GM23338 (cell line): ENCODE measurements around the gene PAQR5. TPM values are rescaled to one million over a fixed set of nuclear protein-coding genes. Genes with fewer than 3 reads are reported as not detected.

Experiments used
- ATAC-seq: fragments of 200-7000 bp; cut with Tn5 transposase; 3 replicates; pipeline ENCODE4 v1.9.1; 2020
- DNase-seq: peaks from one replicate; pipeline ENCODE4 v3.0.0-alpha.2; 2015; ENCODE audit warnings: low spot score
- H2AFZ ChIP-seq: fragments of 200-600 bp; sonication (generic); 2 replicates; pipeline ENCODE4 v1.8.0; 2016; ENCODE audit warnings: antibody characterized with exemption, mild to moderate bottlenecking, moderate library complexity
- H3F3A ChIP-seq: fragments of 200-600 bp; sonication (generic); replicated peaks from 2 replicates; pipeline ENCODE4 v1.8.0; 2017; ENCODE audit warnings: antibody characterized with exemption, mixed run types, low read depth
- H3K27ac ChIP-seq: fragments of 200-600 bp; sonication (generic); 2 replicates; pipeline ENCODE4 v1.6.1; 2016; ENCODE audit warnings: low read depth
- H3K27me3 ChIP-seq: fragments of 200-600 bp; sonication (generic); 2 replicates; pipeline ENCODE4 v1.8.0; 2016; ENCODE audit warnings: mild to moderate bottlenecking, mixed run types, moderate library complexity; ENCODE audit not compliant: insufficient read depth
- H3K36me3 ChIP-seq: fragments of 200-600 bp; sonication (generic); 2 replicates; pipeline ENCODE4 v1.8.0; 2016; ENCODE audit warnings: mild to moderate bottlenecking; ENCODE audit not compliant: insufficient read depth
- H3K4me1 ChIP-seq: fragments of 200-600 bp; sonication (generic); 2 replicates; pipeline ENCODE4 v1.8.0; 2016; ENCODE audit warnings: mild to moderate bottlenecking, moderate library complexity; ENCODE audit not compliant: insufficient read depth
- H3K4me2 ChIP-seq: fragments of 200-600 bp; sonication (generic); 2 replicates; pipeline ENCODE4 v1.7.1; 2017; ENCODE audit warnings: mixed run types
- H3K4me3 ChIP-seq: fragments of 200-600 bp; sonication (generic); 2 replicates; pipeline ENCODE4 v1.6.1; 2016; ENCODE audit warnings: mixed run types
- H3K79me2 ChIP-seq: fragments of 200-600 bp; sonication (generic); replicated peaks from 2 replicates; pipeline ENCODE4 v1.8.0; 2017; ENCODE audit warnings: mild to moderate bottlenecking; ENCODE audit not compliant: insufficient read depth
- H3K9me2 ChIP-seq: fragments of 200-600 bp; sonication (generic); 2 replicates; pipeline ENCODE4 v1.8.0; 2017; ENCODE audit not compliant: insufficient read depth
- H4K20me1 ChIP-seq: fragments of 200-600 bp; sonication (generic); replicated peaks from 2 replicates; pipeline ENCODE4 v1.8.0; 2017; ENCODE audit warnings: mild to moderate bottlenecking; ENCODE audit not compliant: insufficient read depth
- H3K27ac Mint-ChIP-seq: 2 replicates; pipeline ENCODE4 v1.8.0; 2020; ENCODE audit warnings: inconsistent platforms, mild to moderate bottlenecking, moderate library complexity, mixed read lengths
- H3K27me3 Mint-ChIP-seq: 3 replicates; pipeline ENCODE4 v1.8.0; 2022; ENCODE audit warnings: low read depth, mild to moderate bottlenecking, moderate library complexity, mixed read lengths, inconsistent platforms; ENCODE audit not compliant: insufficient read depth, poor library complexity
- H3K36me3 Mint-ChIP-seq: 3 replicates; pipeline ENCODE4 v1.8.0; 2021; ENCODE audit warnings: low read depth, mild to moderate bottlenecking, inconsistent platforms, moderate library complexity, mixed read lengths
- H3K4me1 Mint-ChIP-seq: 3 replicates; pipeline ENCODE4 v1.8.0; 2020; ENCODE audit warnings: mild to moderate bottlenecking, inconsistent platforms, mixed read lengths
- H3K4me3 Mint-ChIP-seq: 3 replicates; pipeline ENCODE4 v1.8.0; 2021; ENCODE audit warnings: moderate library complexity, mild to moderate bottlenecking, inconsistent platforms, mixed read lengths
- H3K9me3 Mint-ChIP-seq: 3 replicates; pipeline ENCODE4 v1.8.0; 2020; ENCODE audit warnings: moderate library complexity, mild to moderate bottlenecking, inconsistent platforms, mixed read lengths
- CREB1 ChIP-seq: fragments of 250-450 bp; sonication (Bioruptor Pico); IDR thresholded peaks from 2 replicates; pipeline ENCODE4 v1.5.0; 2020; ENCODE audit warnings: low read depth, mild to moderate bottlenecking, moderate library complexity
- EZH2 ChIP-seq: fragments of 200-600 bp; sonication (generic); IDR thresholded peaks from one replicate; pipeline ENCODE4 v1.8.0; 2017; ENCODE audit warnings: antibody characterized with exemption, mild to moderate bottlenecking, low read depth; ENCODE audit not compliant: unreplicated experiment
- EZH2phosphoT487 ChIP-seq: fragments of 200-600 bp; sonication (generic); IDR thresholded peaks from one replicate; pipeline ENCODE4 v1.8.1; 2018; ENCODE audit warnings: antibody characterized with exemption; ENCODE audit not compliant: unreplicated experiment
- NANOG ChIP-seq: IDR thresholded peaks from 2 replicates; pipeline ENCODE4 v1.6.1; 2016; ENCODE audit warnings: antibody characterized with exemption, borderline replicate concordance
- STAT1 ChIP-seq: IDR thresholded peaks from one replicate; pipeline ENCODE4 v1.6.1; 2016; ENCODE audit warnings: antibody characterized with exemption; ENCODE audit not compliant: unreplicated experiment
- ZNF114 ChIP-seq: fragments of 250-450 bp; sonication (Bioruptor Pico); IDR thresholded peaks from 2 replicates; pipeline ENCODE4 v1.5.0; 2020; ENCODE audit warnings: mild to moderate bottlenecking, moderate library complexity
- ZNF331 ChIP-seq: fragments of 250-450 bp; sonication (Bioruptor Pico); IDR thresholded peaks from 2 replicates; pipeline ENCODE4 v1.5.0; 2020; ENCODE audit warnings: low read depth, mild to moderate bottlenecking, moderate library complexity
- polyA plus RNA-seq: library from polyadenylated mRNA; unstranded; fragments of >200 nt; fragmentation: Nextera tagmentation; extraction: Ambion mirVana; gene quantifications from 2 replicates; pipeline ENCODE4 v1.2.1, GENCODE V29; 2016
- total RNA-seq: library from RNA; depleted of rRNA; stranded (reverse); fragments of >200 nt; shearing (Covaris generic); gene quantifications from 2 replicates; pipeline ENCODE4 v1.2.3, GENCODE V29; 2014
- TF ChIP-seq, protein P1 (sequence below), 2 experiments: fragments of 200-600 bp in 1 of 2; sonication (generic) in 1 of 2; conservative IDR thresholded peaks; 2 replicates each; pipeline versions ENCODE4 v1.5.1 to v1.6.1; 2016 to 2017; ENCODE audit warnings: antibody characterized with exemption in 2 of 2, low read depth in 2 of 2, mild to moderate bottlenecking in 2 of 2, moderate library complexity in 1 of 2
- TF ChIP-seq, protein P2 (sequence below): IDR thresholded peaks from 2 replicates; pipeline ENCODE4 v1.6.1; 2016; ENCODE audit warnings: antibody characterized with exemption
- TF ChIP-seq, protein P3 (sequence below): IDR thresholded peaks from one replicate; pipeline ENCODE4 v1.6.1; 2018; ENCODE audit warnings: antibody characterized with exemption; ENCODE audit not compliant: unreplicated experiment

Gene PAQR5
- total and polyA plus RNA-seq, 2 experiments from 2014 or later, result 8.7 to 14.5 TPM

DNA sequence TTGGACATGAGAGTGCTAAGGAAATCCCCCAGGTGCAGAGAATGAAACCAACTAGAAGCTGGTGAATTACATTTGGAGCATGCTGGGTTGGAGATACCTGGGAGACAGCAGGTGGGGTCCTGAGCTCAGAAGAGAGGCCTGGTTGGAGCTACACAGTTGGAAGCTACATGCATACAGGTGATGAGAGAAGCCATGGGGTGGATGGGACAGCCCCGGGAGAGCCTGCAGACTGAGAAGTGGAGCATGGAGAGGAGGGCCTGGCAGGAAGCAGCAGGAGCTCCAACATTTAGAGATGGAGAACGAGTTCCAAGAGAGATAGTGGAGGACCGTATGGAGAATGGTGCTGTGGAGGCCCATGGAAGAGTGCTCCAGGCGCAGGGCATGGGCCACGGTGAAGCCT lies 10.2 kb downstream of the PAQR5 start:
- TF ChIP-seq EZH2phosphoT487, result no peak
- no peak for TF ChIP-seq ZNF114 (CRISPR knock-in tag)
- TF ChIP-seq CREB1 (CRISPR knock-in tag), result no peak
- no peak for TF ChIP-seq STAT1
- TF ChIP-seq EZH2, result no peak
- TF ChIP-seq, protein P1, sequence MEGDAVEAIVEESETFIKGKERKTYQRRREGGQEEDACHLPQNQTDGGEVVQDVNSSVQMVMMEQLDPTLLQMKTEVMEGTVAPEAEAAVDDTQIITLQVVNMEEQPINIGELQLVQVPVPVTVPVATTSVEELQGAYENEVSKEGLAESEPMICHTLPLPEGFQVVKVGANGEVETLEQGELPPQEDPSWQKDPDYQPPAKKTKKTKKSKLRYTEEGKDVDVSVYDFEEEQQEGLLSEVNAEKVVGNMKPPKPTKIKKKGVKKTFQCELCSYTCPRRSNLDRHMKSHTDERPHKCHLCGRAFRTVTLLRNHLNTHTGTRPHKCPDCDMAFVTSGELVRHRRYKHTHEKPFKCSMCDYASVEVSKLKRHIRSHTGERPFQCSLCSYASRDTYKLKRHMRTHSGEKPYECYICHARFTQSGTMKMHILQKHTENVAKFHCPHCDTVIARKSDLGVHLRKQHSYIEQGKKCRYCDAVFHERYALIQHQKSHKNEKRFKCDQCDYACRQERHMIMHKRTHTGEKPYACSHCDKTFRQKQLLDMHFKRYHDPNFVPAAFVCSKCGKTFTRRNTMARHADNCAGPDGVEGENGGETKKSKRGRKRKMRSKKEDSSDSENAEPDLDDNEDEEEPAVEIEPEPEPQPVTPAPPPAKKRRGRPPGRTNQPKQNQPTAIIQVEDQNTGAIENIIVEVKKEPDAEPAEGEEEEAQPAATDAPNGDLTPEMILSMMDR (conservative IDR thresholded peaks at IDR 0.05; ENCODE audit: low read depth in 2 of 2), result no peak
- TF ChIP-seq, protein P2, sequence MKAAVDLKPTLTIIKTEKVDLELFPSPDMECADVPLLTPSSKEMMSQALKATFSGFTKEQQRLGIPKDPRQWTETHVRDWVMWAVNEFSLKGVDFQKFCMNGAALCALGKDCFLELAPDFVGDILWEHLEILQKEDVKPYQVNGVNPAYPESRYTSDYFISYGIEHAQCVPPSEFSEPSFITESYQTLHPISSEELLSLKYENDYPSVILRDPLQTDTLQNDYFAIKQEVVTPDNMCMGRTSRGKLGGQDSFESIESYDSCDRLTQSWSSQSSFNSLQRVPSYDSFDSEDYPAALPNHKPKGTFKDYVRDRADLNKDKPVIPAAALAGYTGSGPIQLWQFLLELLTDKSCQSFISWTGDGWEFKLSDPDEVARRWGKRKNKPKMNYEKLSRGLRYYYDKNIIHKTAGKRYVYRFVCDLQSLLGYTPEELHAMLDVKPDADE, result no peak
- no peak for TF ChIP-seq ZNF331 (CRISPR knock-in tag)
- TF ChIP-seq, protein P3, sequence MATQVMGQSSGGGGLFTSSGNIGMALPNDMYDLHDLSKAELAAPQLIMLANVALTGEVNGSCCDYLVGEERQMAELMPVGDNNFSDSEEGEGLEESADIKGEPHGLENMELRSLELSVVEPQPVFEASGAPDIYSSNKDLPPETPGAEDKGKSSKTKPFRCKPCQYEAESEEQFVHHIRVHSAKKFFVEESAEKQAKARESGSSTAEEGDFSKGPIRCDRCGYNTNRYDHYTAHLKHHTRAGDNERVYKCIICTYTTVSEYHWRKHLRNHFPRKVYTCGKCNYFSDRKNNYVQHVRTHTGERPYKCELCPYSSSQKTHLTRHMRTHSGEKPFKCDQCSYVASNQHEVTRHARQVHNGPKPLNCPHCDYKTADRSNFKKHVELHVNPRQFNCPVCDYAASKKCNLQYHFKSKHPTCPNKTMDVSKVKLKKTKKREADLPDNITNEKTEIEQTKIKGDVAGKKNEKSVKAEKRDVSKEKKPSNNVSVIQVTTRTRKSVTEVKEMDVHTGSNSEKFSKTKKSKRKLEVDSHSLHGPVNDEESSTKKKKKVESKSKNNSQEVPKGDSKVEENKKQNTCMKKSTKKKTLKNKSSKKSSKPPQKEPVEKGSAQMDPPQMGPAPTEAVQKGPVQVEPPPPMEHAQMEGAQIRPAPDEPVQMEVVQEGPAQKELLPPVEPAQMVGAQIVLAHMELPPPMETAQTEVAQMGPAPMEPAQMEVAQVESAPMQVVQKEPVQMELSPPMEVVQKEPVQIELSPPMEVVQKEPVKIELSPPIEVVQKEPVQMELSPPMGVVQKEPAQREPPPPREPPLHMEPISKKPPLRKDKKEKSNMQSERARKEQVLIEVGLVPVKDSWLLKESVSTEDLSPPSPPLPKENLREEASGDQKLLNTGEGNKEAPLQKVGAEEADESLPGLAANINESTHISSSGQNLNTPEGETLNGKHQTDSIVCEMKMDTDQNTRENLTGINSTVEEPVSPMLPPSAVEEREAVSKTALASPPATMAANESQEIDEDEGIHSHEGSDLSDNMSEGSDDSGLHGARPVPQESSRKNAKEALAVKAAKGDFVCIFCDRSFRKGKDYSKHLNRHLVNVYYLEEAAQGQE, result no peak
- no peak for TF ChIP-seq NANOG
- peaks cover 20% of the 10 kb centered on the region for H3K4me1 Mint-ChIP-seq
- Histone ChIP-seq H3K27ac (no peak overlapping the region), H3F3A (no peaks in the 10 kb centered on the region), H3K36me3 (0 out of 2 replicates have a peak, but pooled peaks cover 4% of the 10 kb centered on the region), H3K4me1 (peaks cover 6% of the 10 kb centered on the region), H3K4me2 (no peak overlapping the region), H2AFZ (no peak overlapping the region), H3K9me2 (no peaks in the 10 kb centered on the region), H3K27me3 (no peaks in the 10 kb centered on the region), H3K79me2 (peaks cover 10% of the 10 kb centered on the region), H4K20me1 (0 out of 2 replicates have a peak, but pooled peaks cover 3% of the 10 kb centered on the region), H3K4me3 (no peak overlapping the region)
- no peaks in the 10 kb centered on the region for H3K9me3 Mint-ChIP-seq
- peaks cover 5% of the 10 kb centered on the region for H3K27me3 Mint-ChIP-seq
- no peak overlapping the region for H3K27ac Mint-ChIP-seq
- no peak for DNase-seq
- no peak for ATAC-seq
- peaks cover 12% of the 10 kb centered on the region for H3K36me3 Mint-ChIP-seq
- H3K4me3 Mint-ChIP-seq, result no peak overlapping the region
